CD4-positive, alpha-beta T cell (primary cell): ENCODE results near the gene ADAMTSL2. TPM values are rescaled to one million over a fixed set of nuclear protein-coding genes. Genes with fewer than 3 reads are reported as not detected.

ENCODE experiments used
- ATAC-seq: fragments of 200-7000 bp; cut with Tn5 transposase; one replicate; pipeline ENCODE4 v1.10.0; 2022; ENCODE audit warnings: mild to moderate bottlenecking; ENCODE audit not compliant: poor library complexity
- CTCF ChIA-PET: fragments of 350-600 bp; sonication (Branson Sonifier 250); formaldehyde crosslinking; loops from one replicate; lab custom pipeline; 2021; ENCODE audit warnings: antibody characterized with exemption, inconsistent platforms; lab: Charles Lee
- POLR2A ChIA-PET: fragments of 350-600 bp; sonication (Branson Sonifier 250); formaldehyde crosslinking; loops from one replicate; lab custom pipeline; 2021; ENCODE audit warnings: antibody characterized with exemption, inconsistent platforms; lab: Charles Lee
- DNase-seq, 14 experiments: peaks; one replicate each; pipeline ENCODE4 v3.0.0-alpha.2; 2013 to 2020; ENCODE audit warnings: mixed read lengths in 2 of 14
- H3K27ac ChIP-seq, 2 donors: one replicate each; pipeline versions ENCODE4 v1.5.1 to v1.7.0; 2013; ENCODE audit warnings: low read length in 2 of 2, low read depth in 1 of 2, mild to moderate bottlenecking in 1 of 2
- H3K27me3 ChIP-seq, 2 experiments: 1 replicate in 1 of 2; 2 replicates in 1 of 2; pipeline versions ENCODE4 v1.6.1 to v1.7.0; 2013; ENCODE audit warnings: low read length in 2 of 2, control low read depth in 1 of 2, mild to moderate bottlenecking in 1 of 2, moderate library complexity in 1 of 2; ENCODE audit not compliant: insufficient read depth in 2 of 2, control insufficient read depth in 1 of 2
- H3K36me3 ChIP-seq: one replicate; pipeline ENCODE4 v1.6.1; 2013; ENCODE audit warnings: low read length, control low read depth; ENCODE audit not compliant: insufficient read depth
- H3K4me1 ChIP-seq: one replicate; pipeline ENCODE4 v1.6.1; 2013; ENCODE audit warnings: low read length, control low read depth; ENCODE audit not compliant: insufficient read depth
- H3K4me3 ChIP-seq: one replicate; pipeline ENCODE4 v1.5.1; 2013; ENCODE audit warnings: mild to moderate bottlenecking, low read length, moderate library complexity
- H3K9me3 ChIP-seq, 2 experiments: 1 replicate in 1 of 2; 2 replicates in 1 of 2; pipeline versions ENCODE4 v1.6.1 to v1.7.0; 2013; ENCODE audit warnings: low read length in 2 of 2, mild to moderate bottlenecking in 2 of 2, control low read depth in 1 of 2, moderate library complexity in 1 of 2; ENCODE audit not compliant: control insufficient read depth in 1 of 2, insufficient read depth in 1 of 2
- H3K27ac Mint-ChIP-seq: one replicate; pipeline ENCODE4 v1.8.0; 2020; ENCODE audit warnings: mixed read lengths
- H3K27me3 Mint-ChIP-seq: one replicate; pipeline ENCODE4 v1.8.0; 2021; ENCODE audit warnings: mixed read lengths
- H3K36me3 Mint-ChIP-seq: one replicate; pipeline ENCODE4 v1.8.0; 2021; ENCODE audit warnings: low read depth, mixed read lengths
- H3K4me1 Mint-ChIP-seq: one replicate; pipeline ENCODE4 v1.8.0; 2021; ENCODE audit warnings: low read depth, mixed read lengths
- H3K4me3 Mint-ChIP-seq: one replicate; pipeline ENCODE4 v1.8.0; 2020; ENCODE audit warnings: mild to moderate bottlenecking, mixed read lengths
- H3K9me3 Mint-ChIP-seq: one replicate; pipeline ENCODE4 v1.8.0; 2020; ENCODE audit warnings: mixed read lengths
- intact Hi-C, 2 experiments: fragments of 100-400 bp; cut with DNase I in 1 of 2; cut with micrococcal nuclease in 1 of 2; formaldehyde crosslinking; loops; one replicate each; pipeline versions ENCODE4 v1.15.1 to v1.9.0; 2023 to 2025; cut with DNase I, micrococcal nuclease
- total RNA-seq, 174 experiments: library from RNA in 2 of 174; stranded (reverse) in 2 of 174; gene quantifications; one replicate each; pipeline ENCODE4 v1.2.3 and lab custom pipeline; 2021 to 2026
- TF ChIP-seq, protein P1 (sequence below): fragments of 200-600 bp; IDR thresholded peaks from one replicate; pipeline ENCODE4 v1.8.0; 2022; ENCODE audit warnings: antibody characterized with exemption, mild to moderate bottlenecking

ADAMTSL2 gene
- total RNA-seq, 2 experiments from 2014 or later: 1.2 to 1.3 TPM

DNA sequence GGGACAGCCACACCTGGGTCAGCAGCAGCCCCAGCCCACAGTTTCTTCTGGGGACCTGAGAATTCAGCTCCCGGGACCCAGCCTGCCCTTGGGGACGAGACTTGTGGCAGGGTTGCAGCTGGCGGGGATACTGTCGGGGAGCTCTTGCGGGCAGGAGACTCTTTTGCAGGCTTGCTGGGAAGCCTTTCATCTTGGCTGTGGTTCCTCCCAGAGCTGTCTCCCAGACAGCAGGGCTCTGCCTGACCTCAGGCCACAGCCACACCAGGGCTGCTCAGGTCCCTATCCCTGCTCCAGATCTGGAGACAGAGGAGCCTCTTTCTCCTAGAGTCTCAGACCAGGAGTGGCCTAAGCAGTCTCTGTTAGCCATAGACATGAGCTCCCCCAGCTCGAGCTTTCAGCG, 5.0 kb upstream of the ADAMTSL2 start:
- ATAC-seq (no peak), DNase-seq (no peak)
- intact Hi-C loops: no loop called here
- H3K4me3 Mint-ChIP-seq: no peak overlapping the region
- peaks cover 0 to 7% of the 10 kb centered on the region in 2 experiments for H3K27me3 ChIP-seq
- no peaks in the 10 kb centered on the region for H3K36me3 Mint-ChIP-seq
- peaks cover 29% of the 10 kb centered on the region for H3K4me1 ChIP-seq
- TF ChIP-seq, protein P1, sequence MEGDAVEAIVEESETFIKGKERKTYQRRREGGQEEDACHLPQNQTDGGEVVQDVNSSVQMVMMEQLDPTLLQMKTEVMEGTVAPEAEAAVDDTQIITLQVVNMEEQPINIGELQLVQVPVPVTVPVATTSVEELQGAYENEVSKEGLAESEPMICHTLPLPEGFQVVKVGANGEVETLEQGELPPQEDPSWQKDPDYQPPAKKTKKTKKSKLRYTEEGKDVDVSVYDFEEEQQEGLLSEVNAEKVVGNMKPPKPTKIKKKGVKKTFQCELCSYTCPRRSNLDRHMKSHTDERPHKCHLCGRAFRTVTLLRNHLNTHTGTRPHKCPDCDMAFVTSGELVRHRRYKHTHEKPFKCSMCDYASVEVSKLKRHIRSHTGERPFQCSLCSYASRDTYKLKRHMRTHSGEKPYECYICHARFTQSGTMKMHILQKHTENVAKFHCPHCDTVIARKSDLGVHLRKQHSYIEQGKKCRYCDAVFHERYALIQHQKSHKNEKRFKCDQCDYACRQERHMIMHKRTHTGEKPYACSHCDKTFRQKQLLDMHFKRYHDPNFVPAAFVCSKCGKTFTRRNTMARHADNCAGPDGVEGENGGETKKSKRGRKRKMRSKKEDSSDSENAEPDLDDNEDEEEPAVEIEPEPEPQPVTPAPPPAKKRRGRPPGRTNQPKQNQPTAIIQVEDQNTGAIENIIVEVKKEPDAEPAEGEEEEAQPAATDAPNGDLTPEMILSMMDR: no peak
- no peak overlapping the region for H3K27ac ChIP-seq
- H3K27me3 Mint-ChIP-seq: peaks cover 6% of the 10 kb centered on the region
- ChIA-PET POLR2A (no interaction called here), CTCF (no interaction called here)
- peaks cover 23% of the 10 kb centered on the region for H3K4me1 Mint-ChIP-seq
- H3K9me3 ChIP-seq: no peaks in the 10 kb centered on the region
- no peaks in the 10 kb centered on the region for H3K36me3 ChIP-seq
- no peak overlapping the region for H3K4me3 ChIP-seq
- no peaks in the 10 kb centered on the region for H3K9me3 Mint-ChIP-seq
- no peak overlapping the region for H3K27ac Mint-ChIP-seq

DNA sequence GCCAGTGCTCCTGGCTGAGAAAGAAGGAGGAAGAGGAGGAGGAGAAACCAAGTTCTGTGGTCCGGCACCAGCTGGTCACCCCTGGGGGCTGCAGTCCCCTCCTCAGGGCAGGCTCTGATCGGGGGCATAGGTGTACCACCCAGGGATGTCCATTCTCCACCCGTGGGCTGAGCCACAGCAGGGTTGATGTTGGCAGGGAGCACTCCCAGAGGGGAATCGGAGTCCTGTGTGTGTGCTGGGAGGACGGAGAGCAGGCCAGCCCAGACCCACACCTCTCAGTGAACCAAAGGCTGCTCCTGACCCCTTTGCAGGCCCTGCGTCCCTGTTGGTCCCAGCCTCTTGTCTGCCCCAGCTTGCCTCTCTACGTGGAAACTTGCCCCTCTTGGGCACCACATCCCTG, 4.6 kb upstream of the ADAMTSL2 start:
- intact Hi-C loops: loop anchor here (5.0 to 10.0 kb wide), 3 partner anchors 197 to 465 kb away; partner anchors contain the start of gene VAV2 (in 2 of the 2)
- Histone ChIP-seq H3K9me3 (no peaks in the 10 kb centered on the region), H3K36me3 (no peaks in the 10 kb centered on the region), H3K4me1 (peaks cover 31% of the 10 kb centered on the region), H3K27me3 (peaks cover 0 to 8% of the 10 kb centered on the region in 2 experiments), H3K27ac (no peak overlapping the region), H3K4me3 (no peak overlapping the region)
- Mint-ChIP-seq H3K9me3 (no peaks in the 10 kb centered on the region), H3K4me1 (peaks cover 23% of the 10 kb centered on the region), H3K27ac (no peak overlapping the region), H3K27me3 (peaks cover 6% of the 10 kb centered on the region), H3K36me3 (no peaks in the 10 kb centered on the region), H3K4me3 (no peak overlapping the region)
- CTCF ChIA-PET: no interaction called here
- ATAC-seq (no peak), DNase-seq (no peak)
- POLR2A ChIA-PET: no interaction called here
- TF ChIP-seq, protein P1: no peak

DNA sequence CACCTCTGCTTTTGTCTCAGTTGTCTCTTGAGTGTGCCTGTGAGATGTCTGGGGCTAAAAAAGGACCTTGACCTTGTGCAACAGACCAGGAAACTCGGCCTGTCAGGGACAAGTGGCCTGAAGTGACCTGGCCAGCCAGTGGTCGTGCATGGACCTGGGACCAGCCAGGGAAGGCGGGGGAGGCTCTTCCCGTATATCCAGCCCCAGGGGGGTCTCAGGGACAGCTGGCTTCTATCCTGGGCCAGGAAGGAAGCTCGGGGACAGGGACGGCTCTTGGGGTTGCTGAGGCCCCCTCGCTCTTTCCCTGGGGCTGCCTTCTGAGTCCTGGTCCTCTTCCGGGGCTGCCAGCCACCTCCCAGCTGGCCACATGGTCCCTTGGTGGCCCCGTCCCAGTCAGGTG, 3.2 kb upstream of the ADAMTSL2 start:
- CTCF ChIA-PET: no interaction called here
- no peaks in the 10 kb centered on the region for H3K9me3 ChIP-seq
- H3K27me3 ChIP-seq: peaks cover 0 to 10% of the 10 kb centered on the region in 2 experiments
- H3K36me3 ChIP-seq: no peaks in the 10 kb centered on the region
- peaks cover 34% of the 10 kb centered on the region for H3K4me1 ChIP-seq
- Mint-ChIP-seq H3K4me1 (peaks cover 17% of the 10 kb centered on the region), H3K36me3 (no peaks in the 10 kb centered on the region), H3K9me3 (no peaks in the 10 kb centered on the region), H3K4me3 (no peak overlapping the region), H3K27me3 (peaks cover 6% of the 10 kb centered on the region), H3K27ac (no peak overlapping the region)
- intact Hi-C loops: loop anchor here (5.0 to 10.0 kb wide), 3 partner anchors 196 to 464 kb away; partner anchors contain the start of gene VAV2 (in 2 of the 2)
- ATAC-seq (no peak), DNase-seq (no peak)
- TF ChIP-seq, protein P1: no peak
- no peak overlapping the region for H3K27ac ChIP-seq
- no peak overlapping the region for H3K4me3 ChIP-seq
- POLR2A ChIA-PET: no interaction called here
